CD4-positive, alpha-beta T cell treated with Interleukin-6 for 4 hours (primary cell): ENCODE measurements around the gene RNGTT.
"Not testable (repeated sequence)": the region's sequence is repeated elsewhere in the genome, so short reads cannot be mapped to it uniquely, and the experiment has no call there.

Experiments
- DNase-seq: peaks from one replicate; pipeline ENCODE4 v3.0.0-alpha.2; 2020; ENCODE audit warnings: mixed read lengths

Gene RNGTT

DNA sequence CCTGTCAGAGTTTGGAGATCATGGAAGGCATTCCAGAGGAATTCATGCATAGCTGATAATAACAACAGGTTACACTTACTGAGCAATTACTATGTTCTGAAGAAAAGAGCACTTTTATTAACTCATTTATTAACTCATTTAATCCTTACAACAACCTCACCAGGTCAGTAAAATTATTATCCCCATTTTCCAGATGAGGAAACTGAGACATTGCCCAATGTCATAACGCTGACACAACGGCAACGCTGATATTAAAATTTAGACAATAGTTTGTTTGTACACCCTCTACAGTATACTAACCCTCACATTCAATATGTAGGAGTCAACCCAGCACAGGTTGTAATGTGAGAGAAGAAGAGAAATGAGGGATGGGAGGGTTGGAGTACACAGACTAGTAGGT lies 105.0 kb downstream of the RNGTT start:
- DNase-seq: no peak

- no peak for DNase-seq
Observed at GRCh38 chr6:88856566-88856965, 106.9 kb downstream of the RNGTT start.

- DNase-seq: no peak
Observed at GRCh38 chr6:88855541-88856147, 107.8 kb downstream of the RNGTT start.

DNA sequence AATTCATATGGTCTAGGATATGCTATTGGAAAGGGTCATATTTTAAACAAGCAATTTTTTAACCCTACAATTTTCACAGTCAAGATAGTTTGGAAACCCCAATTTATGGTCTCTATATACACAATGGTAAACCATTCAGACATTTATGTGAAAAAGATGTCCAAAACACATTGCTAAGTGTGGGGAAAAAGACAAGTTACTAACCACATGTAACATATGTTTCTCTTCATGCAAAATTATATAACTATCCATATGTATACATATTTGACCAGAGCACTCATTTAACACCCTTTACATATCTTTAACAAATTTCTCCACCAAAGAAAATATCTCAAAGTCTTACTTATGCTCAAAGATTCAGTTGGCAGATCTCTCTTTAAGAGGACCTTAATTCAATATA lies 110.6 kb downstream of the RNGTT start:
- DNase-seq: no peak

- no peak for DNase-seq
Observed at GRCh38 chr6:88852000-88852399, 111.4 kb downstream of the RNGTT start.

DNA sequence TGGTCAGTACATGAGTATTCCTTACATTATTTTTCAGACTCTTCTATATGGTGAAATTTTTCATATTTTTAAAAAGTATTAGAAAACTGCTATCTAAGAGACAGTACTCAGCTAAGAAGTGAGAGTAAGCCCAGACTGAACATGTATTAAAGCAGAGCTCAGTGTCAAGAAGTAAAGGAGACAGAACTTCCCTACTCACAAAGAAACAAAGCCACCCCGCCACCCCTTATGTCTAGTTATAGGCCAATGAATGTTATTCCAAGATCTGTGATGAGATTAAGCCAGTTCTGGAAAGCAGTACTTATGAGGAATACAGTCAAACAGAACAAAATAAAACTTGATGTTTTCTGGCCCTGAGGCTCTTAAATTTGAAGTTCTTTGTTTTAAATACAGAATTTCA lies 114.5 kb downstream of the RNGTT start:
- DNase-seq: no peak

- no peak for DNase-seq
Observed at GRCh38 chr6:88843040-88843439, 120.4 kb downstream of the RNGTT start.

GRCh38 chr6:88842320-88842719 lies 121.1 kb downstream of the RNGTT start:
- DNase-seq: no peak

DNA sequence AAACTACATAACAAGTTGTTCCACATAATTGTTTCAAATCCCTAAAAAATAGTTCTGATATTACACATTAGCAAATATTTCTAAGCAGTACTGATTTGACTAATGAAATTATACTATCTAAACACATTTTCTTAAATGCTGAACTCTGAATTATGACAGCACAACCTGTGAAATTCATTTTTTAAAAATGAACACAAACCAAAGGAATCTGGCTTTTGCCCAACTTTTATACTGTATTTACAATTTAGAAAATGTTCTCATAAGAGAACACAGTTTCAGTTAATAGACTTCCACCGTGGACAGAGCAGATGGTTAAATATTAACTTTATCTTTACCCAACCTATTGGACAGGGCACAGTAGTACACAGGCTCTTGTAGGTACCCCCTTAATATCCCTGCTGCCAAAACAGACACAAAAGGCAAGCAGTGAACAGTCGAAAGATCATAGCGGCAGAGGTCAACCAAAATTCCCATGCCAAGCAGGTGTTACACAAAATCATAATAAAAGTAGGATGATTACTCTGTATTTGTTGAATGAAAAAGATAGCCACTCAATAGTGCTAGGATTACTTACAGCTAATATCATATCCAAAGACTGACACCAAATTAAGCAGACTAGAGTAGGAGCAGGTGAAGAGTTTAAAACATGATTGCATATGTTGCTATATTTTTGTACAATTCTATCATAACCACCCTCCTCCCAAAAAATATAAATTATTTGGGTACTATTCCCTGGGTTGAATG lies 122.5 kb downstream of the RNGTT start:
- DNase-seq: no peak

DNA sequence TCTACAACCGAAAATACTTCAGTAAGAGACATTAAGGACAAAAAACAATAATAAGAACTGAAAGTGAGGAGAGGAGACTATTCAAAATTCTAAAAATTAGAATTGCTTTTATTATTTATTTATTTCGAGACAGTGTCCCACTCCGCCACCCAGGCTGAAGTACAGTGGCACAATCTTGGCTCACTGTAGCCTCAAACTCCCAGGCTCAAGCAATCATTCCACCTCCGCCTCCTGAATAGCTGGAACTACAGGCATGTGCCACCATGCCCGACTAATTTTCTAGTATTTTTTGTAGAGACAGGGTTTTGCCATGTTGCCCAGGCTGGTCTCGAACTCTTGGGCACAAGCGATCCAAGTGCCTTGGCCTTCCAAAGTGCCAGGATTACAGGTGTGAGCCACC lies 123.1 kb downstream of the RNGTT start:
- no peak for DNase-seq

DNA sequence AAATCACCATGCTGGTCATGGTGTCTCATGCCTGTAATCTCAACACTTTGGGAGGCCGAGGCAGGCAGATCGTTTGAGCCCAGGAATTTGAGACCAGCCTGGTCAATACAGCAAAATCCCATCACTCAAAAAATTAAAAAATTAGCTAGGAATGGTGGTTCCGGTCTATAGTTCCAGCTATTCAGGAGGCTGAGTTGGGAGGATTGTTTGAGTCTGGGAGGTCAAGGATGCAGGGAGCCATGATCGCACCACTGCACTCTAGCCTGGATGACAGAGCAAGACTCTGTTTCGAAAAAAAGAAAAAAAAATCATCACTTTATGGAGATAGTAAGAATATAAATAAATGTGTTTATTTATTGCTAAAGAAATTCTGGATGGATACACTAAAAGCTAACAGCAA lies 124.1 kb downstream of the RNGTT start:
- no peak for DNase-seq

DNA sequence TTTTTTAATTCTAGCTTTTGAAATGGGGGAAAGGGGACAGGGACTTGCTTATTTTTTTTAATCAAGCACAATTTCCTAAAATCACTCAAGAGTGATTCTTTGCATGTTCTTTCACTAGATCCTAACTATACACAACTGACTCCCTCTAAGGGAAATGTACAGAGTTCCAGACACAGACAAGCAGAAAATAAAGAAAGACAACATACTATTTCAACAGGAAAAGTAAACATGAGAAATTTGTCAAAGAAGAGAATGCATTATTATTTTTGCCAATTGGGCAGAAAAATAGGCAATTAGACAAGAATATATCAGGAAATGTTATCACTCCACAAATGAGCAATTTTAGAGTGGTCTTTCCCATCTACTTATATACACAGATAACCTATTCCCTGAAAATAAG lies 128.2 kb downstream of the RNGTT start:
- no peak for DNase-seq

- not testable (repeated sequence) for DNase-seq
Observed at GRCh38 chr6:88833071-88833470, 130.3 kb downstream of the RNGTT start.

DNA sequence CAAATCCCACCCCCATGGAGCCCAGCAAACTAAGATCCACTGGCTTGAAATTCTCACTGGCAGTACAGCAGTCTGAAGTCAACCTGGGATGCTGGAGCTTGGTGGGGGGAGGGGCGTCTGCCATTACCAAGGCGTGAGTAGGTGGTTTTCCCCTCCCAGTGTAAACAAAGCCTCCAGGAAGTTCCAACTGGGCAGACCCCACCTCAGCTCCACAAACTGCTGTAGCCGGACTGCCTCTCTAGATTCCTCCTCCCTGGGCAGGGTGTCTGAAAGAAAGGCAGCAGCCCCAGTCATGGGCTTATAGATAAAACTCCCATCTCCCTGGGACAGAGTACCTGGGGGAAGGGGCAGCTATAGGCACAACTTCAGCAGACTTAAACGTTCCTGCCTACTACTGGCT lies 135.8 kb downstream of the RNGTT start:
- not testable (repeated sequence) for DNase-seq

DNA sequence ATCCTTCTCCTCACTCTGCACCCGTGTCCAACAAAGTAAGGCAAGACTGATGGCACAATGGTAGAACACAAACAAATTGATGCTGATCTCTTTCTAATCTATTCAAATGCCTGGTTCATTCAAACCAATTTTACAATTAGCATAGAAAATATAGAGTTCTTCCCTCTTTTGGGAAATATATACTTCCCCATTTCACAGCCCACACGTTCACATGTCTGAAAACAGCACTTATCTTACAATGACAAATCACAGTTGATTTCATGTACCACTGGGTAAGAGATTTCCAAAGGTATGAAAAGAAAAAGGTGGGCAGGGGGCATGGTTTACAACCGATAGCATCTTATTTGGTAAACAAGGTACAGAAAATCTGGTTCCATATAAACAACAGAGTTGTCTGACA lies 137.6 kb downstream of the RNGTT start:
- DNase-seq: no peak

DNA sequence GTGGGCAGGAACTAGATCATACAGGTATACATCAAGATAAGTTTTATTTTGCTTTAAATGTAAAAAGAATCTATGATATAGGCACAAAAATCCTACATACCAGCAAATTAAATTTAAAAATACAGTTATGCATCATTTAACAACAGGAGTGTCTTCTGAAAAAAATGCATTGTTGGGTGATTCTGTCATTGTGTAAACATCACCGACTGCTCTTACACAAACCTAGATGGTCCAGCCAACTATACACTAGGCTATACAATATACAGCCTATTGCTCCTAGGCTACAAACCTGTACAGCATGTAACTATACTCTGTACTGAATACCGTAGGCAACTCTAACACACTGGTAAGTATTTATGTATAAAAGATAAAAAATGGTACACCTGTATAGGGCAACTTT lies 139.4 kb downstream of the RNGTT start:
- DNase-seq: no peak

GRCh38 chr6:88815491-88815890 lies 147.9 kb downstream of the RNGTT start:
- DNase-seq: no peak

DNA sequence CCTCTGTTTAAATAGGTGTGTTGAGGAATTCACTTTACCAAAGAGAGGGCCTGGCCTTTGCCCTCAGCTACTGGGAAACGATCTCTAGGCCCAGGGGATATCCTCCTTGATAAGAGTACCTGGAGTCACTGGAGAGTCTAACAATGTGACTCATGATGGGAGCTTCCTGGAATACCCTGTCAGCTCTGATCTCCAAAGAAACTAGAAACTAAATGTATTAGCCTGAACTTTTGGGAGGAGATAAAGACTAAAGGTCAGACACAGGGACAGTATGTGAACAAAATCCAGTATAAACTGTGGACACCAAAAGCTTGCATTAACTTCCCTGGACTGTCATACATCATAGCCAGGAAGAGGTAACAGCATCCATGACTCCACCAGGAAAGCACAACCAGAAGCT lies 148.5 kb downstream of the RNGTT start:
- DNase-seq: no peak

DNA sequence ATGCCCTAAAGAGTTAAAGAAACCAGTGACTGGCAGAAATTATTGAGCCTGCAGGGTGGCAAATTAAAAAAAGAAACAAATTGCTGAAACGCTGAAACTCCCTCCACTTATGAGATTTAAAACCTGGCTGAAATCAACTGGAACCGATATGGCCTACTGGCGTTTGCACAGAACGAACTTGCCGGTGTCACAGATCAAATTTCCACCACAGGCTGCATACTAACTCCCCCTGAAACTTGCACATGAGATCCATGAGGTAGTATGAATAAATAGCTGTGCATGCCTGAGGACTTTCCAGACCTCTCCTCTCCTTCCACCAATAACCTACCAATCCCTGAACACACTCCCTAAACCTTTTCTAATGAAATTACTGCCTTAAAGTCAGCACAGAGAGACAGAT lies 150.4 kb downstream of the RNGTT start:
- no peak for DNase-seq

DNA sequence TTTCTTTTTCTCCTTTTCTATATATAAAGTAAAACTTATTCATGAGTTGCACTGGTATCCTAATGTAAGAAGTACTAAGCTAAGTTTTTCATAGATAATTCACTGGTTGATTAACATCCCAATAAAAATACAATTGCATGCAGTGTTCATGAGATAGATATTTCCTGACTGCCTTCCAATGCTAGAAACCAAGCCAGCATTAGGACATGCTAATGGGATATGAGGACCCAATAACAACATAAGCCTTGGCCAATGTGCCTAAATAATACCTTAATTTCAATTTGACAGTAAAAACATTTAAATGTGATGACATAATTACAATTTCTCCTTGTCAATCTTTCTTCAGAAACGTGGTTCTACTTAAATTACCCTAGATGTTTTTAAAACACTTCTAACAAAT lies 152.7 kb downstream of the RNGTT start:
- no peak for DNase-seq

- DNase-seq: no peak
Observed at GRCh38 chr6:88810089-88810488, 153.3 kb downstream of the RNGTT start.

- no peak for DNase-seq
Observed at GRCh38 chr6:88808381-88808780, 155.0 kb downstream of the RNGTT start.

- no peak for DNase-seq
Observed at GRCh38 chr6:88807622-88808021, 155.8 kb downstream of the RNGTT start.

DNA sequence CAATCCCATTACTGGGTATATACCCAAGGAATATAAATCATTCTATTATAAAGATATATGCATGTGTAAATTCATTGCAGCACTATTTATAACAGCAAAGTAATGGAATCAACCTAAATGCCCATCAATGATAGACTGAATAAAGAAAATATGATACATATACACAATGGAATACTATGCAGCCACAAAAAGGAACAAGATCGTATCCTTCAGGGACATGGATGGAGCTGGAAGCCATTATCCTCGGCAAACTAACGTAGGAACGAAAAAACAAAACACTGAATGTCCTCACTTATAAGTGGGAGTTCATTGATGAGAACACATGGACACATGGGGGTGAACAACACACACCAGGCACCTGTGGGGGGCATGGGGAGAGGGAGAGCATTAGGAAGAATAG lies 156.7 kb downstream of the RNGTT start:
- DNase-seq: no peak

DNA sequence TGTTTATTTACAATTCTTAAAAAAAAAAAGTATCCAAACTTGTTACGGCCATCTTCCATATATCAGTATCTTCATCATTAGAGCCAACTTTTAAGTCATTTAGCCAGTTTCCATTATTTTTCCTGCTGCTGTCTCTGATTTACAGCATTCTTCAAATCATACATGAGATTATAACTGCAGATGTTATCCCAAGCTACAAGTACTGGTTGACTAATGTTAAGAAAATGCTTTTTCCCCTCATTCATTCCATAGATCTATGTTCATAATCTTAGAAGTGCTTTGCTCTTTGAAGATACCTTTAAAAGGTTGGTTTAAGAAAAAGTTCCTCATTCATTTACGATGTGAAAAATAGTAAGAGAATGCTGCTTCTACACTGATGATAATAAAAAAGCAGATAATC lies 158.7 kb downstream of the RNGTT start:
- no peak for DNase-seq
